NCI-H2081 treated with DMSO at 0.1 percent for 48 hours (cell line): ENCODE results near the gene STEEP1.
A peak's percentile ranks its signal among the peaks of the same experiment; 100 is the strongest.
"Not testable (repeated sequence)": the region's sequence is repeated elsewhere in the genome, so short reads cannot be mapped to it uniquely, and the experiment has no call there.

ENCODE experiments used
- DNase-seq: peaks from one replicate; lab custom pipeline; 2025; lab: John Stamatoyannopoulos, UW

STEEP1 gene

GRCh38 chrX:119529345-119530276 lies 35.6 kb downstream of the STEEP1 start:
- no peak for DNase-seq

GRCh38 chrX:119523664-119524184 lies 41.5 kb downstream of the STEEP1 start:
- DNase-seq, result no peak

- no peak for DNase-seq
These were observed 44.0 kb downstream of the STEEP1 start for GRCh38 chrX:119521246-119521645.

- DNase-seq, result no peak
These were observed 46.8 kb downstream of the STEEP1 start for GRCh38 chrX:119518371-119518770.

- peak; percentile 64 for DNase-seq
These were observed 49.0 kb downstream of the STEEP1 start for GRCh38 chrX:119516157-119516702.

GRCh38 chrX:119512146-119512800 lies 52.9 kb downstream of the STEEP1 start:
- DNase-seq, result peak; percentile 49

- no peak for DNase-seq
These were observed 58.0 kb downstream of the STEEP1 start for GRCh38 chrX:119507206-119507605.

- no peak for DNase-seq
These were observed 59.3 kb downstream of the STEEP1 start for GRCh38 chrX:119505945-119506344.

- DNase-seq, result not testable (repeated sequence)
These were observed 60.1 kb downstream of the STEEP1 start for GRCh38 chrX:119505145-119505544.

GRCh38 chrX:119503484-119503861 lies 61.7 kb downstream of the STEEP1 start:
- no peak for DNase-seq

GRCh38 chrX:119502727-119503483 lies 62.3 kb downstream of the STEEP1 start:
- peak; percentile 47 for DNase-seq

GRCh38 chrX:119501511-119502148 lies 63.6 kb downstream of the STEEP1 start:
- DNase-seq, result no peak

- DNase-seq, result no peak
These were observed 65.0 kb downstream of the STEEP1 start for GRCh38 chrX:119500061-119500800.

- DNase-seq, result no peak
These were observed 68.0 kb downstream of the STEEP1 start for GRCh38 chrX:119497185-119497584.

GRCh38 chrX:119495734-119496726 lies 69.2 kb downstream of the STEEP1 start:
- no peak for DNase-seq

GRCh38 chrX:119493851-119494495 lies 71.2 kb downstream of the STEEP1 start:
- DNase-seq, result not testable (repeated sequence)

GRCh38 chrX:119492463-119492862 lies 72.7 kb downstream of the STEEP1 start:
- DNase-seq, result no peak

- no peak for DNase-seq
These were observed 75.8 kb downstream of the STEEP1 start for GRCh38 chrX:119489212-119490074.
